ENCODE measurements around the gene LCORL.

Gene LCORL

DNA sequence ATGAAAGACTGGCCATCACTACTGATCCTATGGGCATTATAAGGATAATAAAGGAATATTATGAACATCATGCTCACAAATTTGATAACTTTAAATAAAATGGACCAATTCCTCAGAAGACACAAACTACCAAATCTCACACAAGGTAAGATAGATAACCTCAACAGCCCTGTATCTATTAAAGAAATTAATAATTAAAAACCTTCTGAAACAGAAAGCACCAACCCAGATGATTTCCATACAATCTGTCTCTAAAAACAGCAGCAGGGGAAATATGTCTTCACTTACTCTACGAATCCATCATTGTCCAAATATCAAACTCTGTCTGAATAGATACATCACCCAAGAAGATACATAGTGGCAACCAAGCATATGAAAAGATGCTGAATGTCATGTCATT lies 55.2 kb downstream of the LCORL start:
- no peaks in the 10 kb centered on the region for H3K9me3 ChIP-seq (ENCODE audit: control insufficient read depth, low read length)
- H3K27me3 ChIP-seq (replicated peaks; ENCODE audit: control insufficient read depth, insufficient read depth, low read length), result no peaks in the 10 kb centered on the region
- no peak overlapping the region for H3K9ac ChIP-seq (ENCODE audit: low read length)
- DNase-seq (ENCODE audit: low read depth), result no peak
- peaks cover 4% of the 10 kb centered on the region for H3K36me3 ChIP-seq (ENCODE audit: control insufficient read depth, insufficient read depth, low read length, severe bottlenecking)
- H3K4me3 ChIP-seq (ENCODE audit: low read length), result no peak overlapping the region
- H3K4me1 ChIP-seq (ENCODE audit: control insufficient read depth, insufficient read depth, low read length), result no peaks in the 10 kb centered on the region

DNA sequence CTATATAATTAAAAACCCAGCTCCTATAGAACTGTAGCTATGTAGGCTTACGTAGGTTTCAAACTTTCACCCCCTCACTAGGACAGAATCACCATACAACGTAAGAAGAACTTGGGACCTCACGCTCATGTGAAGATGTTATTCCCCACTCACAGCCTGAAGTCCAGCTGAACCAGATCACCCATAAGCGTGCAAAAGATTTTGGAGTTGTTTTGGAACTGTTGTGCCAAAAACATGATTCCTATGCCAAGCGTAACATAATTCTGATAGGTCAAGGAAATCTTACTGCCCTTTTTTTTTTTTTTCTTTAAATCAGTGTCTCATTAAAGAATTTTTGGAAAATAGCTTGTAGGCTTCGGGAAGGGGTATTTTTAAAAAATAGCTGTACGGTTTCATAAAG lies 57.0 kb downstream of the LCORL start:
- DNase-seq (ENCODE audit: low read depth), result no peak
- Histone ChIP-seq H3K36me3 (ENCODE audit: control insufficient read depth, insufficient read depth, low read length, severe bottlenecking) (peaks cover 8% of the 10 kb centered on the region), H3K4me1 (ENCODE audit: control insufficient read depth, insufficient read depth, low read length) (no peaks in the 10 kb centered on the region), H3K9ac (ENCODE audit: low read length) (no peak overlapping the region), H3K9me3 (ENCODE audit: control insufficient read depth, low read length) (no peaks in the 10 kb centered on the region), H3K27me3 (replicated peaks; ENCODE audit: control insufficient read depth, insufficient read depth, low read length) (no peaks in the 10 kb centered on the region), H3K4me3 (ENCODE audit: low read length) (no peak overlapping the region)

DNA sequence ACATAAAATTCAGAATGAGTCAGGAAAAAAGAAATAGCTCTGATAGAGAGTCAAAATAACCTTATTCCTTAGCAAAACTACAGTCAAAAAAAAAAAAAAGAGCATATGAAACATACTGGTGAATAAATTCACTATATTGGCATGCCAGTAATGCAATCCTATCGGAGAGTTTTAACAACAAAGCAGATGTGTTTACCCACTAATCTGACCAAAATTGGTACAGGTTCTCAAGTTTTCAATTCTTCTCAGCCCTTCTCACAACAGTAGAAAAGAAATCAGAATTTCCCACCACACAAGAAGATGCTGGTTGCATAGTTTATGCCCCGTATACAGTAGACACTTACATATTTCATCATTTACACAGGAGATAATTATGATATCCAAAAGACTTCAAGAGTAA lies 59.4 kb downstream of the LCORL start:
- H3K4me3 ChIP-seq (ENCODE audit: low read length), result no peak overlapping the region
- H3K9ac ChIP-seq (ENCODE audit: low read length), result no peak overlapping the region
- no peaks in the 10 kb centered on the region for H3K4me1 ChIP-seq (ENCODE audit: control insufficient read depth, insufficient read depth, low read length)
- no peaks in the 10 kb centered on the region for H3K27me3 ChIP-seq (replicated peaks; ENCODE audit: control insufficient read depth, insufficient read depth, low read length)
- DNase-seq (ENCODE audit: low read depth), result peak; percentile 33
- peaks cover 10% of the 10 kb centered on the region for H3K36me3 ChIP-seq (ENCODE audit: control insufficient read depth, insufficient read depth, low read length, severe bottlenecking)
- H3K9me3 ChIP-seq (ENCODE audit: control insufficient read depth, low read length), result no peaks in the 10 kb centered on the region

DNA sequence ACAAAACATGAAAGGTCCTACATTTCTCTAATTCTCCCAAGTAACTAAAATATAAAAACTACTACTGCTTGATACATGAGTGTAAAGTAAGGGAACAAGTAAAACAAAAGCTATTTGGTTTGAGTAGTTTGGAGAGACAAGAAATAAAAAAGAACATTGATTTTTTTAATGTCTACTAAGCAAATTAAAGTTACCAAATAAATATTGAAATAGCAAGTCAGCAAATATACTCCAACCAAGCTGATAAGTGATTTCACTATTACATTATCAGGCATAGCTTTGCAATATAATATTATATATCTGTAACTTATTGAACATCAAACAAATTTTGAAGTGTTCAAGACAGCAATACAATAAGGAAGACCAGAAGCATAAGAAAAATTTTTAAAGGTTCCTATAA lies 60.3 kb downstream of the LCORL start:
- no peaks in the 10 kb centered on the region for H3K4me1 ChIP-seq (ENCODE audit: control insufficient read depth, insufficient read depth, low read length)
- no peak overlapping the region for H3K9ac ChIP-seq (ENCODE audit: low read length)
- DNase-seq (ENCODE audit: low read depth), result no peak
- H3K4me3 ChIP-seq (ENCODE audit: low read length), result no peak overlapping the region
- H3K27me3 ChIP-seq (replicated peaks; ENCODE audit: control insufficient read depth, insufficient read depth, low read length), result no peaks in the 10 kb centered on the region
- peaks cover 12% of the 10 kb centered on the region for H3K36me3 ChIP-seq (ENCODE audit: control insufficient read depth, insufficient read depth, low read length, severe bottlenecking)
- no peaks in the 10 kb centered on the region for H3K9me3 ChIP-seq (ENCODE audit: control insufficient read depth, low read length)

GRCh38 chr4:17958181-17958580 lies 63.4 kb downstream of the LCORL start:
- H3K27me3 ChIP-seq (replicated peaks; ENCODE audit: control insufficient read depth, insufficient read depth, low read length), result no peaks in the 10 kb centered on the region
- no peak overlapping the region for H3K4me3 ChIP-seq (ENCODE audit: low read length)
- H3K9me3 ChIP-seq (ENCODE audit: control insufficient read depth, low read length), result no peaks in the 10 kb centered on the region
- H3K9ac ChIP-seq (ENCODE audit: low read length), result no peak overlapping the region
- H3K4me1 ChIP-seq (ENCODE audit: control insufficient read depth, insufficient read depth, low read length), result no peaks in the 10 kb centered on the region
- DNase-seq (ENCODE audit: low read depth), result no peak
- peaks cover 12% of the 10 kb centered on the region for H3K36me3 ChIP-seq (ENCODE audit: control insufficient read depth, insufficient read depth, low read length, severe bottlenecking)

GRCh38 chr4:17957688-17958087 lies 63.9 kb downstream of the LCORL start:
- Histone ChIP-seq H3K4me3 (ENCODE audit: low read length) (no peak overlapping the region), H3K9me3 (ENCODE audit: control insufficient read depth, low read length) (no peaks in the 10 kb centered on the region), H3K36me3 (ENCODE audit: control insufficient read depth, insufficient read depth, low read length, severe bottlenecking) (peaks cover 14% of the 10 kb centered on the region), H3K27me3 (replicated peaks; ENCODE audit: control insufficient read depth, insufficient read depth, low read length) (no peaks in the 10 kb centered on the region), H3K9ac (ENCODE audit: low read length) (no peak overlapping the region), H3K4me1 (ENCODE audit: control insufficient read depth, insufficient read depth, low read length) (no peaks in the 10 kb centered on the region)
- no peak for DNase-seq (ENCODE audit: low read depth)

- DNase-seq (ENCODE audit: low read depth), result no peak
- H3K9me3 ChIP-seq (ENCODE audit: control insufficient read depth, low read length), result no peaks in the 10 kb centered on the region
- no peaks in the 10 kb centered on the region for H3K4me1 ChIP-seq (ENCODE audit: control insufficient read depth, insufficient read depth, low read length)
- H3K9ac ChIP-seq (ENCODE audit: low read length), result no peak overlapping the region
- H3K27me3 ChIP-seq (replicated peaks; ENCODE audit: control insufficient read depth, insufficient read depth, low read length), result no peaks in the 10 kb centered on the region
- H3K36me3 ChIP-seq (ENCODE audit: control insufficient read depth, insufficient read depth, low read length, severe bottlenecking), result peaks cover 10% of the 10 kb centered on the region
- H3K4me3 ChIP-seq (ENCODE audit: low read length), result no peak overlapping the region
Observed at GRCh38 chr4:17956245-17956644, 65.3 kb downstream of the LCORL start.

DNA sequence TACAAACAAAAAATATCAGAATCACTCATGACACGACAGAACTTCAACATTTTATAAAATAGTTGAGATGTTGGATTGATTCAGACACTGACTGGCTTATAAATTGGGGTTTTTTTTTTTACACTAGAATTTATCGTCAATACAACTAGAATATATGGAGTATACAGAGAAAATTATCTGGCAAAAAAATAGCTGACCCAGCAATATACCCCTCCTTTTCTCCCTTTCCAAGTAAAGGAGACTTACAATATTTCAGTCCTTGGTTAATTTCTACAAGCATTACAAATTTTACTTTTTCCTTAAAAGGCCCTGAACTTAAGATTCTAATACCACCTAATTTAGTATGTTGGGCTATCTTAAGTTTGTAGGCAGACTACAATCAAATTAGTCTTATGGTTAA lies 76.3 kb downstream of the LCORL start:
- Histone ChIP-seq H3K4me1 (ENCODE audit: control insufficient read depth, insufficient read depth, low read length) (peaks cover 7% of the 10 kb centered on the region), H3K36me3 (ENCODE audit: control insufficient read depth, insufficient read depth, low read length, severe bottlenecking) (no peaks in the 10 kb centered on the region), H3K9ac (ENCODE audit: low read length) (no peak overlapping the region), H3K27me3 (replicated peaks; ENCODE audit: control insufficient read depth, insufficient read depth, low read length) (no peaks in the 10 kb centered on the region), H3K9me3 (ENCODE audit: control insufficient read depth, low read length) (no peaks in the 10 kb centered on the region), H3K4me3 (ENCODE audit: low read length) (no peak overlapping the region)
- DNase-seq (ENCODE audit: low read depth), result no peak

- H3K27me3 ChIP-seq (replicated peaks; ENCODE audit: control insufficient read depth, insufficient read depth, low read length), result no peaks in the 10 kb centered on the region
- no peaks in the 10 kb centered on the region for H3K9me3 ChIP-seq (ENCODE audit: control insufficient read depth, low read length)
- no peak overlapping the region for H3K4me3 ChIP-seq (ENCODE audit: low read length)
- peaks cover 7% of the 10 kb centered on the region for H3K4me1 ChIP-seq (ENCODE audit: control insufficient read depth, insufficient read depth, low read length)
- no peaks in the 10 kb centered on the region for H3K36me3 ChIP-seq (ENCODE audit: control insufficient read depth, insufficient read depth, low read length, severe bottlenecking)
- no peak overlapping the region for H3K9ac ChIP-seq (ENCODE audit: low read length)
- DNase-seq (ENCODE audit: low read depth), result no peak
Observed at GRCh38 chr4:17941731-17942130, 79.8 kb downstream of the LCORL start.

- no peaks in the 10 kb centered on the region for H3K36me3 ChIP-seq (ENCODE audit: control insufficient read depth, insufficient read depth, low read length, severe bottlenecking)
- no peaks in the 10 kb centered on the region for H3K9me3 ChIP-seq (ENCODE audit: control insufficient read depth, low read length)
- DNase-seq (ENCODE audit: low read depth), result no peak
- no peaks in the 10 kb centered on the region for H3K27me3 ChIP-seq (replicated peaks; ENCODE audit: control insufficient read depth, insufficient read depth, low read length)
- H3K4me3 ChIP-seq (ENCODE audit: low read length), result no peak overlapping the region
- H3K9ac ChIP-seq (ENCODE audit: low read length), result no peak overlapping the region
- H3K4me1 ChIP-seq (ENCODE audit: control insufficient read depth, insufficient read depth, low read length), result peaks cover 7% of the 10 kb centered on the region
Observed at GRCh38 chr4:17939054-17939453, 82.5 kb downstream of the LCORL start.

DNA sequence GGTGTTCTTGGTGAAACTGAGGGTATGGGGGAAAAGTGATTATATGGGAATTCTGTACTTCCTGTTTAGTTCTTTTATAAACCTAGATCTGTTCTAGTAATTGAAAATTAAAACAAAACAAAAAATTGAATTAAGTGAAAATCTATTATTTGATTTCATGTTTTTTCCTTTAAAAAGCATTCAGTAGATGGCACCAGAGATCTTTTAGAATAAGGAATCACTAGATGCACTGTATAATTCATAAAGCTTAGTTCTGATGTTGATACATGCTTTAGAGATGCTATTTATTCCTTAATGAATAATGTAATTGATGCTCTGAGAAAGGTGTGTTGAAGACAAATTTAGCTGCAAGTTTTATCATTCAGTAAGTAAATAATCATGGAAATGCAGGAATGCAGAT lies 87.3 kb downstream of the LCORL start:
- no peaks in the 10 kb centered on the region for H3K27me3 ChIP-seq (replicated peaks; ENCODE audit: control insufficient read depth, insufficient read depth, low read length)
- DNase-seq (ENCODE audit: low read depth), result peak; percentile 43
- H3K9me3 ChIP-seq (ENCODE audit: control insufficient read depth, low read length), result peaks cover 7% of the 10 kb centered on the region
- H3K4me3 ChIP-seq (ENCODE audit: low read length), result no peak overlapping the region
- H3K4me1 ChIP-seq (ENCODE audit: control insufficient read depth, insufficient read depth, low read length), result no peaks in the 10 kb centered on the region
- H3K9ac ChIP-seq (ENCODE audit: low read length), result no peak overlapping the region
- no peaks in the 10 kb centered on the region for H3K36me3 ChIP-seq (ENCODE audit: control insufficient read depth, insufficient read depth, low read length, severe bottlenecking)

GRCh38 chr4:17933126-17933525 lies 88.4 kb downstream of the LCORL start:
- Histone ChIP-seq H3K4me3 (ENCODE audit: low read length) (no peak overlapping the region), H3K9ac (ENCODE audit: low read length) (no peak overlapping the region), H3K4me1 (ENCODE audit: control insufficient read depth, insufficient read depth, low read length) (no peaks in the 10 kb centered on the region), H3K27me3 (replicated peaks; ENCODE audit: control insufficient read depth, insufficient read depth, low read length) (no peaks in the 10 kb centered on the region), H3K9me3 (ENCODE audit: control insufficient read depth, low read length) (peaks cover 10% of the 10 kb centered on the region), H3K36me3 (ENCODE audit: control insufficient read depth, insufficient read depth, low read length, severe bottlenecking) (no peaks in the 10 kb centered on the region)
- DNase-seq (ENCODE audit: low read depth), result no peak
